Prostate gland (tissue), 2 donors: ENCODE data around the gene UBE2D4. TPM values are rescaled to one million over a fixed set of nuclear protein-coding genes. Genes with fewer than 3 reads are reported as not detected.
A peak's percentile ranks its signal among the peaks of the same experiment; 100 is the strongest.

Experiments used
- DNase-seq: peaks from one replicate; pipeline ENCODE4 v3.0.0-alpha.2; 2019; ENCODE audit warnings: low spot score
- H3K27ac ChIP-seq, 2 donors: fragments of 200-600 bp; sonication (generic); 2 replicates each; pipeline ENCODE4 v1.5.1; 2017 to 2019
- H3K27me3 ChIP-seq: fragments of 200-600 bp; sonication (generic); replicated peaks from 2 replicates; pipeline ENCODE4 v1.5.1; 2019; ENCODE audit not compliant: insufficient read depth
- H3K36me3 ChIP-seq, 2 donors: fragments of 200-600 bp; sonication (generic); 1 replicate in 1 of 2; 2 replicates in 1 of 2; pipeline versions ENCODE4 v1.5.1 to v1.8.1; 2017 to 2019
- H3K4me1 ChIP-seq: fragments of 200-600 bp; sonication (generic); replicated peaks from 2 replicates; pipeline ENCODE4 v1.5.1; 2019
- H3K4me3 ChIP-seq, 2 donors: fragments of 200-600 bp; sonication (generic); 2 replicates each; pipeline ENCODE4 v1.5.1; 2017 to 2019
- H3K9me3 ChIP-seq: fragments of 200-600 bp; sonication (generic); 2 replicates; pipeline ENCODE4 v1.5.1; 2017
- CTCF ChIP-seq, 4 experiments: fragments of 200-600 bp in 2 of 4; fragments of 450-650 bp in 2 of 4; sonication (generic) in 2 of 4; IDR thresholded peaks; 1 replicate in 3 of 4; 2 replicates in 1 of 4; pipeline ENCODE4 v1.5.1; 2016 to 2019; ENCODE audit warnings: antibody characterized with exemption in 4 of 4, mild to moderate bottlenecking in 2 of 4, moderate library complexity in 2 of 4
- POLR2A ChIP-seq: fragments of 450-650 bp; IDR thresholded peaks from one replicate; pipeline ENCODE4 v1.6.1; 2016; ENCODE audit warnings: antibody characterized with exemption, mild to moderate bottlenecking
- POLR2AphosphoS5 ChIP-seq: sonication (generic); formaldehyde crosslinking; IDR thresholded peaks from one replicate; pipeline ENCODE4 v1.6.1; 2017; ENCODE audit warnings: antibody characterized with exemption
- WGBS: methylation state at CpG from one replicate; pipeline ENCODE4 v1.1.5; 2018; 5-methylcytosine and 5-hydroxymethylcytosine counted together
- intact Hi-C: fragments of 100-400 bp; cut with DNase I; formaldehyde crosslinking; loops from one replicate; pipeline ENCODE4 v1.14.2; 2022
- total RNA-seq, 2 donors: library from RNA; depleted of rRNA; stranded (reverse); fragments of >200 nt; gene quantifications; one replicate each; pipeline ENCODE4 v1.1.0, GENCODE V29; 2016

Gene UBE2D4
- 10 to 100 TPM; 17.3 to 22.0 TPM for total RNA-seq

GRCh38 chr7:43925984-43926797 lies at the start of gene UBE2D4:
Gene UBE2D4, plus strand, starts transcription at chr7:43926436. Its CDS starts 97 bp downstream, at chr7:43926533.
- H3K9me3 ChIP-seq: no peaks in the 10 kb centered on the region
- peak within 1 kb of the TSS; percentile 93 to 96 for H3K27ac ChIP-seq
- TF ChIP-seq CTCF (IDR thresholded peaks at IDR 0.05) (no peak), POLR2A (peak; percentile 96), POLR2AphosphoS5 (peak; percentile 84)
- H3K36me3 ChIP-seq: no peaks in the 10 kb centered on the region
- peak within 1 kb of the TSS; percentile 47 to 70 for H3K4me3 ChIP-seq
- no peaks in the 10 kb centered on the region for H3K4me1 ChIP-seq
- no peaks in the 10 kb centered on the region for H3K27me3 ChIP-seq
- DNase-seq: peak; percentile 86
- intact Hi-C loops: no loop called here
- WGBS: under 1% methylated on average over 71 of the region's 82 CpGs

GRCh38 chr7:43876976-43877745 lies 49.1 kb upstream of the UBE2D4 start:
- peaks cover 3% of the 10 kb centered on the region for H3K4me1 ChIP-seq
- intact Hi-C loops: no loop called here
- no peak overlapping the region for H3K4me3 ChIP-seq
- no peaks in the 10 kb centered on the region for H3K9me3 ChIP-seq
- TF ChIP-seq CTCF (IDR thresholded peaks at IDR 0.05): no peak
- no peak for TF ChIP-seq POLR2A
- no peak for TF ChIP-seq POLR2AphosphoS5
- 88% methylated on average over 29 of the region's 29 CpGs for WGBS
- no peak for DNase-seq
- H3K36me3 ChIP-seq: peaks cover 5 to 16% of the 10 kb centered on the region in 2 donors
- no peaks in the 10 kb centered on the region for H3K27me3 ChIP-seq
- no peak overlapping the region for H3K27ac ChIP-seq

- intact Hi-C loops: no loop called here
- WGBS: 92% methylated on average over 38 of the region's 38 CpGs
- Histone ChIP-seq H3K27me3 (no peaks in the 10 kb centered on the region), H3K9me3 (no peaks in the 10 kb centered on the region), H3K27ac (peak overlapping the region in 1 of 2 donors; percentile 45), H3K4me3 (no peak overlapping the region), H3K4me1 (peaks cover 3% of the 10 kb centered on the region), H3K36me3 (peaks cover 5 to 16% of the 10 kb centered on the region in 2 donors)
- no peak for DNase-seq
- TF ChIP-seq POLR2A: no peak
- TF ChIP-seq POLR2AphosphoS5: no peak
- TF ChIP-seq CTCF (IDR thresholded peaks at IDR 0.05): no peak
Measured at GRCh38 chr7:43877968-43878864, 48.0 kb upstream of the UBE2D4 start.

- intact Hi-C loops: no loop called here
- TF ChIP-seq POLR2A: no peak
- WGBS: 81% methylated on average over 5 of the region's 5 CpGs
- Histone ChIP-seq H3K27ac (peak overlapping the region in 1 of 2 donors; percentile 45), H3K4me1 (peaks cover 3% of the 10 kb centered on the region), H3K36me3 (peaks cover 5 to 16% of the 10 kb centered on the region in 2 donors), H3K4me3 (no peak overlapping the region), H3K27me3 (no peaks in the 10 kb centered on the region), H3K9me3 (no peaks in the 10 kb centered on the region)
- DNase-seq: no peak
Measured at GRCh38 chr7:43878867-43879266, 47.4 kb upstream of the UBE2D4 start.

- no peak overlapping the region for H3K4me3 ChIP-seq
- TF ChIP-seq CTCF (IDR thresholded peaks at IDR 0.05) (no peak), POLR2AphosphoS5 (no peak), POLR2A (no peak)
- intact Hi-C loops: no loop called here
- WGBS: 59% methylated on average over 2 of the region's 2 CpGs
- peaks cover 3% of the 10 kb centered on the region for H3K4me1 ChIP-seq
- no peaks in the 10 kb centered on the region for H3K27me3 ChIP-seq
- H3K36me3 ChIP-seq: peaks cover 5 to 16% of the 10 kb centered on the region in 2 donors
- H3K9me3 ChIP-seq: no peaks in the 10 kb centered on the region
- no peak for DNase-seq
- peak overlapping the region in 1 of 2 donors; percentile 45 for H3K27ac ChIP-seq
Measured at GRCh38 chr7:43879477-43879876, 46.8 kb upstream of the UBE2D4 start.
